ENCODE measurements around the gene ACYP2.

ACYP2 gene

GRCh38 chr2:54271189-54271588 is 155.8 kb downstream of the ACYP2 start:
- Histone ChIP-seq H3K27ac (ENCODE audit: low read depth, low read length) (no peak overlapping the region), H3K9ac (ENCODE audit: low read length) (no peak overlapping the region), H3K9me2 (replicated peaks; ENCODE audit: insufficient read depth, low read length) (no peaks in the 10 kb centered on the region), H3K36me3 (ENCODE audit: low read length) (no peaks in the 10 kb centered on the region), H4K20me1 (ENCODE audit: low read depth, low read length) (no peaks in the 10 kb centered on the region), H3K27me3 (ENCODE audit: low read length) (no peaks in the 10 kb centered on the region), H3K4me2 (ENCODE audit: low read depth, low read length, poor library complexity, severe bottlenecking) (no peak overlapping the region), H3K9me3 (ENCODE audit: insufficient read depth, low read length) (no peaks in the 10 kb centered on the region), H3K4me3 (ENCODE audit: insufficient read depth, low read length, poor library complexity, severe bottlenecking) (no peak overlapping the region), H2AFZ (ENCODE audit: low read depth, low read length, severe bottlenecking) (no peak overlapping the region), H3K79me2 (ENCODE audit: insufficient read depth, low read length) (no peaks in the 10 kb centered on the region), H3F3A (ENCODE audit: insufficient read depth) (no peaks in the 10 kb centered on the region)
- TF ChIP-seq EZH2phosphoT487 (conservative IDR thresholded peaks at IDR 0.05; ENCODE audit: low read length) (no peak), CTCF (IDR thresholded peaks at IDR 0.05; ENCODE audit: insufficient read depth, low read length, poor library complexity, severe bottlenecking) (no peak)

- Histone ChIP-seq H3K27me3 (ENCODE audit: low read length) (no peaks in the 10 kb centered on the region), H3K27ac (ENCODE audit: low read depth, low read length) (no peak overlapping the region), H3K4me2 (ENCODE audit: low read depth, low read length, poor library complexity, severe bottlenecking) (no peak overlapping the region), H3K9ac (ENCODE audit: low read length) (no peak overlapping the region), H3K4me3 (ENCODE audit: insufficient read depth, low read length, poor library complexity, severe bottlenecking) (no peak overlapping the region), H3F3A (ENCODE audit: insufficient read depth) (no peaks in the 10 kb centered on the region), H4K20me1 (ENCODE audit: low read depth, low read length) (no peaks in the 10 kb centered on the region), H2AFZ (ENCODE audit: low read depth, low read length, severe bottlenecking) (no peak overlapping the region), H3K79me2 (ENCODE audit: insufficient read depth, low read length) (no peaks in the 10 kb centered on the region), H3K36me3 (ENCODE audit: low read length) (no peaks in the 10 kb centered on the region), H3K9me2 (replicated peaks; ENCODE audit: insufficient read depth, low read length) (no peaks in the 10 kb centered on the region), H3K9me3 (ENCODE audit: insufficient read depth, low read length) (no peaks in the 10 kb centered on the region)
- TF ChIP-seq CTCF (IDR thresholded peaks at IDR 0.05; ENCODE audit: insufficient read depth, low read length, poor library complexity, severe bottlenecking) (no peak), EZH2phosphoT487 (conservative IDR thresholded peaks at IDR 0.05; ENCODE audit: low read length) (no peak)
These were observed 156.6 kb downstream of the ACYP2 start for GRCh38 chr2:54271843-54272627.

GRCh38 chr2:54274781-54275242 is 159.4 kb downstream of the ACYP2 start:
- Histone ChIP-seq H2AFZ (ENCODE audit: low read depth, low read length, severe bottlenecking) (peak overlapping the region; percentile 3), H3K4me3 (ENCODE audit: insufficient read depth, low read length, poor library complexity, severe bottlenecking) (no peak overlapping the region), H3K36me3 (ENCODE audit: low read length) (no peaks in the 10 kb centered on the region), H3K79me2 (ENCODE audit: insufficient read depth, low read length) (no peaks in the 10 kb centered on the region), H3K4me2 (ENCODE audit: low read depth, low read length, poor library complexity, severe bottlenecking) (peak overlapping the region; percentile 9), H3K27ac (ENCODE audit: low read depth, low read length) (peak overlapping the region; percentile 21; the same call in 1 of the 2 replicates), H3K9me2 (replicated peaks; ENCODE audit: insufficient read depth, low read length) (no peaks in the 10 kb centered on the region), H3F3A (ENCODE audit: insufficient read depth) (no peaks in the 10 kb centered on the region), H3K27me3 (ENCODE audit: low read length) (no peaks in the 10 kb centered on the region), H3K9ac (ENCODE audit: low read length) (no peak overlapping the region), H3K9me3 (ENCODE audit: insufficient read depth, low read length) (no peaks in the 10 kb centered on the region), H4K20me1 (ENCODE audit: low read depth, low read length) (no peaks in the 10 kb centered on the region)
- no peak for TF ChIP-seq EZH2phosphoT487 (conservative IDR thresholded peaks at IDR 0.05; ENCODE audit: low read length)
- TF ChIP-seq CTCF (IDR thresholded peaks at IDR 0.05; ENCODE audit: insufficient read depth, low read length, poor library complexity, severe bottlenecking), result no peak
